NK-92 treated with Interleukin-12 subunit alpha and Interleukin-12 subunit beta, amount 100 ng/mL, for 24 hours (cell line): ENCODE measurements around the gene ADAMTS2.

Experiments used
- DNase-seq: peaks from one replicate; lab custom pipeline; 2025; lab: John Stamatoyannopoulos, UW

The ADAMTS2 gene

GRCh38 chr5:179124853-179125788, 220.1 kb downstream of the ADAMTS2 start:
- DNase-seq: no peak

- no peak for DNase-seq
Measured at GRCh38 chr5:179124273-179124852, 220.9 kb downstream of the ADAMTS2 start.

GRCh38 chr5:179123491-179124272, 221.6 kb downstream of the ADAMTS2 start:
- no peak for DNase-seq

- DNase-seq: no peak
Measured at GRCh38 chr5:179123109-179123426, 222.2 kb downstream of the ADAMTS2 start.

- DNase-seq: no peak
Measured at GRCh38 chr5:179122411-179123108, 222.7 kb downstream of the ADAMTS2 start.

DNA sequence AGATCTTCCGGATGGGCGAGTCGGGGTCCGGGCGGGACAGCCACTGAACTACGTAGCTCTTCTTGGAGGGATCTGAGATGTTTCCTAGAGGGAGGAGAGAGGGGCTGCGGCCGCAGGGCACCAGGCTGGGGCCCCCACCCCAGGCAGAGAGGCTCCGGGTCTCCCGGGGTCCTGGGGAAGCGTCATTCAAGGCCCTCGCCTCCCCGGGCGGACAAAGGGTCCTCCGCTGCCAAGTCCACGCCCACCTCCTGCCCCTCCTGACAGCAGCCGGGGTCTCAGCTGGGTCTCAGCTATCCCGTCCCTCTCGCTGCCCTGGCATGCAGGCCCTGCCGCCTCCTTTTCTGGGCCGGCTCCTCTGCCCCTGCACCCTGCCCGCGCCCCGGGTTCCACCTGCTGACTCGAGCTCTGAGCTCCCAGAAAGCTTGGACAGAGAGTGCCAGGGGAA, 223.6 kb downstream of the ADAMTS2 start:
- no peak for DNase-seq

GRCh38 chr5:179120951-179121666, 224.2 kb downstream of the ADAMTS2 start:
- no peak for DNase-seq

- DNase-seq: no peak
Measured at GRCh38 chr5:179120421-179120861, 224.8 kb downstream of the ADAMTS2 start.

DNA sequence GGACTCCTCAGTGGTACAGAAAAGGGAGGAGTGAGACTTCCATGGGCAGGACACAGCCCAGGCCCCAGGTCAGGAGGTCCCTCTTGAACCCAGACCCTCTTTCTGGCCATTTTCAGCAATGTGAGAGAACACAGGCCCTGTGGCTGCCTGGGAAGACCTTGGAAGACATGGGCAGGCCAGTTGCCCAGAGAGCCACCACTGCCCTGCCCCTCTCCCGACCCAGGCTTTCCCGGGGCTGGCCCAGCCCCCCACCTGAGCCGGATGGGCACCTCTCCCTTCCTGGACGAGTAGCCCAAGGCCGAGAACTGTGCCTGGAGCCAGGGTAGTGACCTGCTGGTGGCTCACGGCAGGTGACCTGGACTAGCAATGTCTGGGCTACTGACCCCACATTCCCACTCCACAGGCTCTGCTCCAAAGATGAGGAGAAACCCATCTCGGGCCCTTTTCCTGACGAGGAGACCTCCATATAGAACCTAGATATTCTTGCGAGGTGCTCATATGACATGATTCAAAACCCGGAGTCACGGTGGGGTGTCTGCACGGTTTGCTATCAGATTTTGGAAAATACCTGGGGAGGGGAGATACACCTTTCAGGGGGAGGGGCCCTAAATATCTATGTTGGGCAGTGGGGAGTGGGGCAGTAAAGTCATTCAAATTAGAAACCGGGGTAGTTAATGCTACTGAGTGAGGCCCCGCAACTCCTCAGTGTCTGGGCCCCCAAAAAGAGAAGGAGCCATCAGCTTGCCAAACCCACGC, 225.7 kb downstream of the ADAMTS2 start:
- no peak for DNase-seq

DNA sequence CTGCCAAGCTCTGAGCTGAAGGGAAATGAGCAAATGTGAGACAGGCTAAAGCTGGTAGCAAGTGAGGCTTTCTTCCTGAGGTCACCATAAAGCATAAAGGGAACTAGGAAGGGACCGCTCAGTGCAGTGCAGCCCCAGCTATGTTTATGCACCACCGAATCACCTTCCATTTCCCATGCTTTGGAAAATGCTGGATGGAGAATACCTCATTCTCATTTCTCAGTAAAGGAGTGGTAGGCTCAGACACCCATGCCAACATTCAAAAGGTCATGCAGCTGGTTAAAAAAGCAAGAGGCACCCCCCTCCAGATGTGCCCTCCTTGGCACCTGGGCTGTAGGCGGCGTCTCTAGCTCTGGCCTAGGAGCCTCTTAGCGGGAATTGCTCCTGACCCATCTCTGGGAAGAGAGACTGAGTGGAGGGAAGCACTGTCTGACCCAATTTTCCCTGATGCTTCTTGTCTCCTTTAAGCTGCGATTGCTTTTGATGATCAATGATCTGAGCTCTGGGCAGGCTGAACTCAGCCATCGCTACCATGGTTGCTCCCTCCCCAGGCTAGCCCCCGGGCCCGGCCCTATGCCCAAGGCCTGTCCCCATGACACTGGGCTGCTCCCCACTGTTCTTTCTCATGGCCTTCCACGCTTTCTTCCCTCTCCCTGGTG, 226.4 kb downstream of the ADAMTS2 start:
- no peak for DNase-seq

DNA sequence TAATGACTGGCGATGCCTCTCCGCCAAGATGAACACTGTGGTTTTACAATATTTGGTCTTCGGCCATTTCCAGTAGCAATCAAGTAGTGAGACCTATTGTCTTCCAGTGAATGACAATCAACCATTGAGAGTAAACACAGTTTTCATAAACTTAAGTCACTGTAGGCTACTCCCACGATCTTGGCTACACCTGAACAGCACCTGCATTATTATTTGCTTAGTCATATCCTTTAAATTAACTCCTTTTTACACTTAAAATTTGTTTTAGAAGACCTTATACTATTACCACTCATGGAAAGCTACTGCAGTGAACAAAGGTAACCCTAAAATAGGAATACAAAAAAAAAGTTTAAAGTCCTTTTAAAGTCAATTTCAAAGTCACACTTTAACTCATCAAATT, 226.9 kb downstream of the ADAMTS2 start:
- no peak for DNase-seq

DNA sequence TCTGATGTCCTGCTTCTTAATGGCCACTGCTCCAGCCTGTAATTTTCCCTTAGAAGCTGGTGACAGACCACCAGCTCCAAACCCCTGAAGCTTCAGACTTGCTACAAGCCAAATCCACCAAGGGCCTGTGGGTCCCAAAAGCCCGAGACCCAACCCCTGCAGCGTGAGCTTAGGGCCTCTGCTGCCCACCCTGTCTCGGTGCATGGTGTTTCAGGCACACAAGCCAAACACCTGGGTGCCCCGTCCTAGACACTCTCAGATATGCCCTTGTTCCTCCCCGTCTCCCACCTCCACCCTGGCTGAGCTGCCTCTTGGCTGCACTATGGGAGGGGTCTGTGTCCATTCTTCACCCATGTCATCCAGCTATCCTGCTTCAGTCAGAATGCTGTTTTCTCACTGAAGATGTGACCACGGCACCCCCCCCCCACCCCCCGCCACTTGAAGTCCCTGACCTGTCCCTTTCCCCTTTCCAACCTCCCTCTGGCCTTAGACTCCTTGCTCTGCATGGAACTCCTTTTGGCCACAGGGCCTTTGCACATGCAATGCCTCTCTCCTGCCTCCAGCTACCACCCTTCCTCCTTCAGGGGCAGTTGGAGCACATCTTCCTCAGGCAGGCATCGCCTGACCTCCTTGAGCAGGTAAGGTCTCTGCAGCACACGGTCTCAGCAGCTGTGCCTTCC, 229.3 kb downstream of the ADAMTS2 start:
- DNase-seq: no peak

DNA sequence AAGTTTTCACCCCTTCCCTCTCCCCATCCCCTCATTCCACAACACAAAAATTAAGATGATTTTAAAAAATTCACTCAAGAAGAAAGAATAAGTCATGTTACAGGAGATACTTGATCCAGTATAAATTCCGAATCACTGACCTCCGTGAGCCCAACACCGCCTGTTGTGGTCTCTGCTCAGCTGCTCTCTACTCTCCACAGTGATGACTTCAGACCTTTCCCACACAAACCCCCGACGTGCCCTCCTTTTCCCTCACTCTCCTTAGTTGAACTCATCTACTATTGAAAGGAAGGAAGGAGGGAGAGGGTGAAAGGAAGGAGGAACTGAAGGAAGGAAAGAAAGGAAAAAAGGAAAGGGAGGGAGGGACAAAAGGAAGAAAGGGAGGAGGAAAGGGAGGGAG, 230.0 kb downstream of the ADAMTS2 start:
- DNase-seq: no peak

DNA sequence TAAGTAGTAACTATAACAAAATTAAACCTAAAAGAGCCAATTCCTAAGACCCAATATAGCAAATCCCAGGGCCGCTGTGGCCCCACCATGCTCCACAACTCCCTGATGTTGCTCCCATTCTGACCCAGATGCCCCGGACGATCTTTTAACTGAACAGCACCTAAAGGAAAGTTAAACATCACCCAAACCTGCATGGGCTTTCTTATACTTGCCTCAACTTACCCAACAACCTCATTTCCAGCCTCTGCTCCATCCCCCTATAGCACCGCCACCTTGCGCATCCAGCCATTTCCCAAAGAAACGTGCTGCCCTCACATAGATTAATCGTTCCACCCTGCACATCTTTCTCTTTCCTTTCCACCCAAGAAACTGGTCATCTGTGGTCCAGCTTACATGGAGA, 230.5 kb downstream of the ADAMTS2 start:
- no peak for DNase-seq

DNA sequence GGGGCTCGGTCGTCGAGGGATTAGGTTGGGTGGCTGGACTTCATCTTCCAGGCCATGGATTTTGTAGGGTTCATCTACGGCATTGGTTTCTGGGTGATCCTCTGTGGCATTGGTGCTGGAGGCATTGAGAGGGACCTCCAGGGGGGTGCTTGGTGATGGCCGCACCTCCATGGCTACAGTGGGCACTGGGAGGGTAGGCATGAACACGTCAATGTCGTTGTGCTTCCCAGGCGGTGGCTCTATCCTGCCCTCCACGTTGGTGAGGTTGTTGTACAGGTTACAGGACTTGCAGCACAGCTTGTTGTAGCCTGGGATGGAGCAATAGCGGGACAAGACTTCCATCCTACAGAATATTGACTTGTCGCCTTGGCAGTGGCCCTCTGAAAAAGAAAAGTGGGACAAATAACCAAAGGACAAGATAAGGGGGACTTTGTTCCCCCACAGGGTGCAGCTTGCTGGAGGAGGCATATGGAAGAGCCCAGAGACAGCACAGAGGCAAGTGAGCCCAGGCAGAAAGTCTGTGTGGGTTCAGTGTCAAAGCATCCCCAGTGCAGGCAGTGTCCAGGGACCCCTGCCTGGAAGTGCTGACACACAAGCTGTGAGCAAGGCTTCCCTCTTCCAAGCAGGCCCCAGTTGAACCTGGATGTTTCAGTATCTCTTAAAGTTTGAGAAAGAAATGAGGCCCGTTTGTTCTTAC, 231.2 kb downstream of the ADAMTS2 start:
- no peak for DNase-seq

- no peak for DNase-seq
Measured at GRCh38 chr5:179113143-179113530, 232.1 kb downstream of the ADAMTS2 start.

DNA sequence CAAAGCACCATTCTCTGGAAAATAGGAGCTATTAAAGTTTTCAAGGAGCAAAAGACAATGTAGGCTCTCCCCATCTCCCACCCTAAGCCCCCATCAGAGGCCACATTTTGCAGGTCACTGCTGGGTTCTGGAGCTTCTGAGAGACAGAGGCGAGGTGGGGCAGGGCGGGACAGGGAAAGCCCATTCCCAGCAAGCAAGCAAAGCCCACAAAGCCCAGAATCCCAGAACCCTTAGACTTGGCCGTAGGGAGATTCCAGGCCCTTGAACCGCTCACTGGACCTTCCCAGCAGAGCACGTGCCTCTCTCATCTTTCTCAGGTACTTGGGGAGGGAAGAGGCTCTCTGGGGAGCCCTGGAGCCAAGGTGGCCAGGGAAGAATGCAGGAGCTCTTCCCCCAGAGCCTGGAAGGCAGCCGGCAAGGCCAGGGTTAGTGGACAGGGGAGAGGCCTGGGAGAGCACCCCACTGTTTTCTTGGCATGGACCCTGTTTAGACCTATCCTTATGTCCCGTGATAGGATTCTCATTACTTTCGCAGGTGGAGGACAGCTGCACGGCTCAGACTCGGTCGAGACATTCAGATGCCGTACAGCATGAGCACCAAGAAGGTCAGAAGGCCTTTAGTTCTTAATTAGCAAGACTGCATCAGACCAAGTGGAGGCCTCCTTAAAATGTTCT, 232.7 kb downstream of the ADAMTS2 start:
- no peak for DNase-seq
